ENCODE data around the gene RFFL.
A peak's percentile ranks its signal among the peaks of the same experiment; 100 is the strongest.
"Not testable (repeated sequence)": the region's sequence is repeated elsewhere in the genome, so short reads cannot be mapped to it uniquely, and the experiment has no call there.

Gene RFFL

DNA sequence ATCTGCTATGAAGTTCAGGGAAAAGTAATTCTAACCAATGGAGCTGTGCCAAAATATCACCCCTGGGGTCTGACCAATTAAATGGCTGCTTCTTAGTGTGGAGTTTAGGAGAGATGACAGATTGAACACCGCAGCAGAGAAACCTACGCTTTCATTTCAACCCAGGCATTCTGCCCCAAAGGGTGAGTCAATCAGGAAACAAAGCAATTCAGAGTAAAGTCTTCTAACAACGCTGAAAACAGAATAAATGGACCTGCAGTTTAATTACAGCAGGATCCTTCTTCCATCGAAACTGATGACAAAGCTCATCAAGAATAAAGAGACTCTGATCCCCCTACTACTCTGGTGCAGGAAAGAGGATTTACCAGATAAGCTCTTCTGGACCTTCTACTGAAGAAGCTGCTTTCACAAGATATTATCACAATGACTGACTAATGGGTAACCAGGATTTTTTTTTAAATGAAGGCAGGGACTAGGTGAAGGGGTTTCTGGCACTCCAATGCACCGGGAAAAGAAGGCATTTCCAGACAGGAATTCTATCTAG is 16.7 kb downstream of the RFFL start:
- DNase-seq, result no peak

DNA sequence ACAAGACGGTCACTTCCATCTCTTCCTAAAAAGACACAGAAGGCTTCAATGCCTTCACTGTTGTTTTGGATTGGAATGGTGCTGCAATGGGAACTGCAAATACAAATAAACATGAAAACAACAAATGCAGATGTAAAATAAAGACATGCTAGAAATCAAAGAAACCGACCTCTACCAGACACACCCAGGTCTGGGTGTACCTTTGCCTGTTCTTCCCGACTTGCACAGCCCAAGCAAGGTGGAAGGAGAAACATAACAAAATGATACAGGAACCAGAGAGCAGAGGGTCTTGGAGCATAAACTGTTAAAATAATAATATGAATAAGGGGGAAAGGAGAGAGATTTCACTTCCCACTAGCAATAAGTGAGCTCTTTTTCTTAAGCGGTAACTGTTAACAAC is 17.3 kb downstream of the RFFL start:
- DNase-seq, result no peak

DNA sequence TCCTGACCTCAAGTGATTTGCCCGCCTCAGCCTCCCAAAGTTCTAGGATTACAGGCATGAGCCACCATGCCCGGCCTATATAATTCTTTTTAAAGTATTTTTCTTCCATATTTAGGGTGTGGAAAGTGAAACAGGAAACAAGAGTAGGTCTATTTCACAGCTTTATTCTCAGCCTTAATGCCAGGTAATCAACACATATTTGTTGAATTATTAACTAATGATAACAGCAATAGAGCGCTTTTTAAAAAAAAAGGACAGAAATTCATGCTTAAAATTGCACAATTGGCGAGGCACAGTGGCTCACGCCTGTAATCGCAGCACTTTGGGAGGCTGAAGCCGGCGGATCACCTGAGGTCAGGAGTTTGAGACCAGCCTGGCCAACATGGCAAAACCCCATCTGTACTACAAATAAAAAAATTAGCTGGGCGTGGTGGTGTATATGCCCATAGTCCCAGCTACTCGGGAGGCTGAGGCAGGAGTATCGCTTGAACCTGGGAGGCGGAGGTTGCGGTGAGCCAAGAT is 18.0 kb downstream of the RFFL start:
- DNase-seq, result not testable (repeated sequence)

DNA sequence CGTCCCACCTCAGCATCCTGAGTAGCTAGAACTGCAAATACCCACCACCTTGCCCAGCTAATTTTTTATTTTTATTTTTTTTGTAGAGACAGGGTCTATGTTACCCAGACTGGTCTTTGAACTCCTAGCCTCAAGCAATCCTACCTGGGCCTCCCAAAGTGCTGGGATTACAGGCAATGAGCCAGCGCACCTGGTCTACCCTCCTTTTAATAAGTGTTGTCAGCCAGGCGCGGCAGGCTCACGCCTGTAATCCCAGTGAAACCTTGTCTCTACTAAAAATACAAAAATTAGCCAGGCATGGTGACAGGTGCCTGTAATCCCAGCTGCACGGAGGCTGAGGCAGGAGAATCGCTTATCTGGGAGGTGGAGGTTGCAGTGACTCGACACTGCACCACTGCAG is 19.3 kb downstream of the RFFL start:
- no peak for DNase-seq

DNA sequence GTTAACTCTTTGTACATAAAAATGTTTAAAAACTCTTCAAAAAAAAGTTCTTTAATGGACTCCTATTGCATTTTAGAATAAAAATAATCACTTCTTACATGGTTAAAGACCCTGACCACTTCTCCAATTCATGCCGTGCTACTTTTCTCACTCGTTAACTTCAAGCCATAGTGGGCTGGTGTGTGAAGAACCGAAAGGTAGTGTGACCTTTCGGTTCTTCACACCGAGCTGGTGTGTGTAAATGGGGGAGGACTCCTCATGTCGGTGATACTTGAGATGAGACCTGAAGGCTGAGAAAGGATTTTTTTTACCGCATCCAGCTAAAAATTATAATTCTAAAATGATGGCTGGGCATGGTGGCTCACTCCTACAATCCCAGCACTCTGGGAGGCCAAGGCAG is 22.1 kb downstream of the RFFL start:
- DNase-seq, result no peak

DNA sequence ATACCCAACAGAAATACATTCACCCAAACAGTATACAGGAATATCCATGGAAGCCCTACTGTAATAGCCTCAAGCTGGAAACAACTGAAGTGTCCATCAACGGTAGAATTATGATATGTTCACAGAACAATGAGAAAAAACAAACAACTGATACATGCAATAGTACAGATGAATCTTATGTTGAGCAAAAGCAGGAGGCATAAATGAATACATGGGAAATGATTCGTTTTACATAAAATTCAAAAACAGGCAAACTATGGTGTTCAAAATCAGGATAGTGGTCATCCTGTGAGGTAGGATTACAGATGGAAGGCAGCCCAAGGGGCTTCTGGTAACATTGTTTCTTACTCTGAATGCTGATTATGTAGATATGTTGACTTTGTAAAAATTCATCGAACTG is 25.1 kb downstream of the RFFL start:
- DNase-seq, result no peak

DNA sequence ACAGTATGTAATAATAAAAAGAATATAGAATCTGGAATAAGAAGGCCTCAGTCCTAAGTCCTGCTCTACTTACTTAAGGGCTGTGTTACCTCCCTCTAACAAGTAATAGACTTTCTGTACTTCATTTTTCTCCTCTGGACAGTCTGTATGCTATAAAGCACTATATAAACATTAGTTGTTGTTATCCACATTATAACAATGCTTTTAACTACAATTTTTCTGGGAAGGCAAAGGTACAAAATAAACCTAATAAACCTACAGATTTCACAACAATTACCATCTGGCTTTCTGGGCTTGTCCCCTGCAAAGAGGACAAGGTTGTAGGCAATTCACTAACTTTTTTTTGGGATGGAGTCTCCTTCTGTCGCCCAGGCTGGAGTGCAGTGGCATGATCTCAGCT is 32.7 kb downstream of the RFFL start:
- no peak for DNase-seq

DNA sequence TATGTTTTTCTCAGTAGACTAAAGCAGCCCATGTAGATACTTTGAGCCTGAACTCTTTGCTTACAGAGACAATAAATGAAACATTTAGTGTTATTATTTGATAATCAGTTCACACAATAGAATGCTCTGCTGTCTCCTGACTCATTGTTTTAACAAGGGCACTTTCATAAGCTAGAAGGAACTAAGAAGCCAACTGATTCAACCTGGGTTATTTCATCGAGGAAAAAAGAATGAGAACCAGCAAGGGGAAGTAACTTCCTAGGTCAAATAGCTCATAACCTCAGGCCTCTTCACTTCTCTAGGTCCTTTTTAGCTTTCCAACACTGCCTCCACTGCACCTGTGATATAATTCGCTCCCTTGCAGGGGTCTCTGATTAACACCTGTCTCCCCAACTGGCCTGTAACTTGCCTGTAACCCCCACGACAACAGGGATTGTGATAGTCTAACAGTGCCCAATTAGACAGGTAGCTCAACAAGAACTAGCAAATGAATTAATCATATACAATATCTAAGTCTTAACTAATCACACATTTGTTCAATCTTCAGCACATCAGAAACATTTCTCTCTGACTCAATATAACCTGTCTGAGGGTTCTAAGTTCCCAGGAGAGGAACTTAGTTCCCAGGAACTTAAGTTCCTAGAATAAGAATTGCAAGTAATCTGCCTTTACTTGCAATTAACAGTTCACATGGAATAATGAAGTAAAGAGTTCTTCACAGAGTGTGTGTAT is 34.8 kb downstream of the RFFL start:
- no peak for DNase-seq

DNA sequence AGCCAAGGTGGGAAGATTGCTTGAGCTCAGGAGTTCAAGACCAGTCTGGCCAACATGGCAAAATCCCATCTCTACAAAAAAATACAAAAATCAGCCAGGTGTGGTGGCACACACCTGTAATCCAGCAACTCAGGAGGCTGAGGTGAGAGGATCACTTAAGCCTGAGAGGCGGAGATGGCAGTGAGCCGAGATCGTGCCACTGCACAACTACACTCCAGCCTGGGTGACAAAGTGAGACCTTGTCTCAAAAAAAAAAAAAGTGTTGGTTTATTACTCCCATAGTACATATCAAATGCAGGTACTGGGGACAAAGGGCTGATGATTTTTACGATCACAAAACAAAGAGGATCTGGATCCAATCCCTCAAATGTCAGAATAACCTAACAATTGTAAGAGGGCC is 35.4 kb downstream of the RFFL start:
- not testable (repeated sequence) for DNase-seq

DNA sequence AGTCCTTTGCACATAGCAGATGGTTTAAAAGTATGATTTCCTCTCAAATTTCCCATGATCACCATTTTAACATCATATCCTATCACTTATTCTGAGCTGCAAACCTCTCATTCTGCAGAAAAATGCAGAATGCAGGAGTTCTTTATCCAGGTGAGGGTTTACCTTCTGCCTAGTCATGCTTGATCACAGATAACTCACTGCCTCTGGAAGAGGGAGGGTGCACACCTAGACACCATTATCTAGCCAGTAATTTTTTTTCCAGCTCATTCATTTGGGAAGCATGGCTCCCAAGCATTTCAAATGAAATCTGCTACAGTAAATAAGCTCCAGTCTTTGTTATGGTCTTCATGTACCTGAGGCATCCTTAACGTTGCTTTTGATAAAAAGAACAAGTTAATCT is 38.0 kb downstream of the RFFL start:
- no peak for DNase-seq

DNA sequence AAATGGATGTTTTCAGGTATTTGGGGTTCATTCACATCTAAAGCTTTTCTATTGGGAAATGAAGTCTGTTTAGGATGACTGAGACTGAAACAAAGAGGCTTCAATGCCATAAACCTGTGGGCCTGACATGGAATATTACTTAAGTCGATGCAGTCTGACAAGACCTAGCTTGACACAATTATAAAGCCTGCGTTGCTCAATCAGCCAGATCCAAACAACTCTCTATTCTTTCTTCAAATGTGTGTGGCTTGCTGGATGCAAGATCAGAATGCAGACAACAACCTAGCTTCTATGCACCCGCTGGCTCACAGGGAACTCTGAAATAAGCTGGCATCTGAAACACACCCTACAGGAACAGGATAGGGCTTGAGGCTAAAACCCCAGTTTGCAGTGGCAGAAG is 40.0 kb downstream of the RFFL start:
- DNase-seq, result no peak

DNA sequence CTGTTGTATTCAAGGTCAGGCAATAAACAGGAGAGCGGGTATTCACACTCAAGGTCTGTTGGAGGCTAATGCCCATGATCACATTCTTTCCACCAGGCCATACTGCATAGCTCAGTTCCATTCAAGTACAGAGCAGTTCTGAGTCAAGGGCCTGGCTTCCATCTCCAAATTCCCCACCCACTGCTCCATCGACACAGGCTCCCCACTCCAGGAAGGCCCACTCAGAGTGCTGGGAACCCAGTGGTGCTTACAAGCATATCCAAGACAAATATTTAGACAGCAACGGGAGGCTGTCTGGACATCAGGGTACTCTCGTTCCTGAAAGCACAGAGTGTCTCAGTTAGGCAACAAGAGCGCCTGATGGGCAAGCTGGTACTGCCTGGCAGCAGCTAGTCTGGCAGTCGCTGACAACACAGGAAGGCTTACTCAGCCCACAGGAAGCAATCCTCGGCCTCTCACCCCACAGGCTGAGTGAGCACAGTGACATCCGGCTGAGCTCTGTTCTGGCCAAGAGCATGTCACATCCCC is 40.9 kb downstream of the RFFL start:
- peak; percentile 43 for DNase-seq

DNA sequence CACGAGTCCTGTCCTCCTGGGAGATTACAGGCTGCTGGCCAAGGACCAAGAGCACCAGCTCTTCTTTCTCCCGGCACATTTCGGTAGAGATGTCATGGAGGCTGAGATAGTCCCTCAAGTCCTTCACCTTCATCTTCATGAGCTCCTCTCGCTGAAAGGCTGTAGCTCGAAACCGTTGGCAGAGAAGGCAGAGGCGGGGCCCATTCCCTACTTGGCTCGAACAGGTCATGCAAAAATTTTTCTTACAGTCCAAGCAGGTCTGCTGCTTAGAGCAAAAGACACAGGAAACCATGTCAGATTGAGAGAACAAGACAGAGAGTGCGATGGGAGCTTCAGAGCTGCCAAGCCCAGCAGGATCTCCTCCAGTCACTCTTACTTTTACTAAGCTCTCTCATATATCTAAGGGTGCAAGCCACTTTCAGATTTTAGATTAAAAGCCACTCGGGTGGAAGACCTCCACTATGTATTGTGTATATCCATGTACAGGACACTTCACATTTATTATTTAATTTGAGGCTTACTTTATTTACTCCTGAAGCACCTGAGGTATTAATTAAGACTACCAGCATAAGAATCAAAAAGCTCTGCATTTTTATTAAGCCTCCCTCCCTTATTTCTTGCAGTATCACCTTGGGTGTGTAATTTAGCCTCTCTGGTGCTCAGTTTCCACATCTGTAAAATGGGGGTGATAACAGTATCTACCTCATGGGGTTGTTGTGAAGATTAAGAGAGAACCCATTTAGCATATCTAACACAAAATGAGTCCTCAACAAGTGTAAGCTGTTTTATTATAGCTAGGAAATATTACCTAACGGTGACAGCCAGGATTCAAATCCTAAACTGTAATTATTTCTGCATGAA is 41.8 kb downstream of the RFFL start:
- no peak for DNase-seq

DNA sequence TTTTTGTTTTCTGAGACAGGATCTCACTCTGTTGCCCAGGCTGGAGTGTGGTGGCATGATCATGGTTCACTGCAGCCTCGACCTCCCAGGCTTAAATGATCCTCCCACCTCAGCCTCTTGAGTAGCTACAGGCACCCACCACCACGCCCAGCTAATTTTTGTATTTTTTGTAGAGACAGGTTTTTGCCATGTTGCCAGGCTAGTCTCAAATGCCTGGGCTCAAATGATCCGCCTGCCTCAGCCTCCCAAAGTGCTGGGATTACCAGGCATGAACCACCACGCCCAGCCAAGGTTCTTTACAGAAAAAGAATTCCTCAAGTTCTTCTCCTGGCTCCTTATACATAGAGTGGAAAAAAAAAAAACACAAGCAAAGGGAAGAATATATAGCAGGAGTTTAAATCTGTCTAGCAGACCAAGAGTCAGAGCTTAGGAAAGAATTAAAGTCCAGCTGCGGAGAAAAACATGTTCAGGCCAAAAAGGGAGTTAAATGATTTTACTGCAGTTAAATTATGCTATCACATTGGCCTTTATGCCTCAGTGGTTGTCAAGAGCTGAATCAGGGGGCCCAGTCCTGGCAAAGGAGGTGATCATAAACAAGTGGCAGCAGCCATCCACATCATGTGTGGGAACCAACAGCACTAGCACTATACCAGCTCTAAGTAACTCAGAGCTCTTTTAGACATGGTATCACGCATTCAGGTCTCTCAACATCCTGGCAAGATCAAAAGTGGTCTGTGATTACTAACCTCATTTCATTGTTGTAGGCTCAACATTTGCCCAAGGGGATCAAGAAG is 43.9 kb downstream of the RFFL start:
- DNase-seq, result no peak

DNA sequence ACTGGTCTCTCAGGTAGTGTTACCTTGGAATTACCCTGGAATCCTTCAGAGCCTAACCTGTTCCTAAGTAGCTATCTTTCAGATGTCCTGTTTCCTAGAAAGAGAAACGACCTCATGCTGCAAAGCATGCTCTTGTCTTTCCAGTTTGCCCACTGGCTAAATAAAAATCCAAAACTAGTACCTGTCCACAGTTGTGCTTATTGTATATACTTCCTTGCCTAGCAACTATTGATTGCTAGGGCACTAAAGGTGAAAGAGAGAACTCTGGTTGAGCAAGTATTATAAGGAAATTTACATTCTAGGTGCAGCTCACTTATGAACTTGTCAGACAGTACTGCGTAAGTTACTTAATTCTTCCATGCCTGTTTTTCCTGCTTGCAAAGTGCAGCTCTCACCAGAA is 44.7 kb downstream of the RFFL start:
- DNase-seq, result no peak

DNA sequence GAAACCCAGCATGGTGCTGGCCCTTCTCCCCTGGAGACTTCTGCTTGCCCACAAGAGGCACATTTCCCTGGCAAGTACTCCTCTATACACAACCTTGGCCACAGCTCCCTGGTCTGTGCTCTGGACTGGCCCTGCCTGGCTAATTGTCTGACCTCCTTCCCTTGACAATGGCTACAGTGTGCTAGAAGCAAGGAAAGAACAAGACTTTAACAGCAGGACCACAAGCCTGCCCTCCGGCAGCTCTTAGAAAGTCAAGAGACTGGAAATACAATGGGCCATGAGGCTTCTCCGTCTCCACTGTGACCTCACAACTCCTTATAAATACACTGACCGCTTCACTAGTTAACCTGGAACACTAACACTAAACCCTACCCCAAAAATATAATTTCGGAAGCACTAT is 46.5 kb downstream of the RFFL start:
- DNase-seq, result no peak

DNA sequence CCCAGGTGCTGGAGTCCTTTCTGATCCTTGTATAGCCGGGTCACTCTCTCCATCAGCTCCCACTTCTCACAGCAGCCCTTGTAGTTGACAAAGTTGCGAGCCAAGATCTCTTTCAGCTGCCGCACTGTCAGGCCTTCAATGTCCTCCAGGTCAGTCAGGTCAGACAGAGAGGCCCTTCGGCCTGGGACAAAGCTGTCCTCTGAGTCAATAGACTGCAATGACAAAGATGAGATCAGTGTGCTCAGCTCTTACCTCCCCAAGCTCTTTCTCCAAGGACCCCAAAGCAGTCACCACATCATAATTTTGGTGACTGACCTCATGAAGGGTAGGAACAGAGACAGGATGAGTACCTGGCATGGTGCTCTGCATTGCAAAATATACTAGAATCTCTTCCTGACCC is 47.1 kb downstream of the RFFL start:
- no peak for DNase-seq

DNA sequence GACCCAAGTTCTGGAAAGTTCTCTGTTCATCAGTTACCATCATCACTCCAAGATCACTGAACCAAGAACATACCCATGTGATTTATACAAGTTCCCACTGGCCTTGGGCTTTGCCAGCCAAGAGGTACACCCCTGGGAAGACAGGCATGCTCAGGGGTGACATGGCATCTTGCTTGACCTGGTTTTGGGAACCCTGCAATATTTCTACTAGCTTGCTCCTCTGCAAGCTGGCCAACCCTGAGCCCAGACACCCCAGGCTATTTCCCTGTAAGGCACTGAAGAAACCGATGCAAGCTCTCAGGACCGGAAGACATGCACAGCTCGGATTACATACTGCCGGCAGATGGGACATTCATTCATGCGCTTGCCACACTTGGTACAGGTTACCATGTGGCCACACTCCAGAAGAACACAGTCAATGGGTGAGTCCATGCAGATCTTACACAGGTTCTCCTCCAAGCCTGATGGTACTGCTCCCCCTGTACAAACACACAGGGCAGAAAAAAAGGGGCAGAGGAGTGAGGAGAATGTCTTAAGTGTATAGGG is 51.8 kb downstream of the RFFL start:
- DNase-seq, result no peak

DNA sequence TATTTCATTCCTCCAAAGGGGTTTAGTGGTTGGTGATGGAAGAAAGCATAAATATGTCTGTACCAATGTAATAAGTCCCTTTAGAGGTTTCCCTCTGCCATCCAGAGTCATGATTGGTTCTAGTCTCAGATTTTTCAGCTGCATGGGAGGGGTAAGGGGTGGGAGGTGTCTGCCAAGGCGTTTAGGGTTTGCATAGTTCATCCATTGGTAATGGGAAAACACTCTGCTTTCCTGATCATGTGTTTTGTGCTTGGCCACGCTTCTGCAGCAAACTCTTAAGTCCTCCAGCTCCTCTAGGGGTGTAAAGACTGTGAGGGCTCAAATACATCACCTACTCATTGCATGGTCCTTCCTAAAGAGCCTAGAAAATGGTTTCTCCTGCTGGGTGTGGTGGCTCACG is 53.4 kb downstream of the RFFL start:
- DNase-seq, result no peak

DNA sequence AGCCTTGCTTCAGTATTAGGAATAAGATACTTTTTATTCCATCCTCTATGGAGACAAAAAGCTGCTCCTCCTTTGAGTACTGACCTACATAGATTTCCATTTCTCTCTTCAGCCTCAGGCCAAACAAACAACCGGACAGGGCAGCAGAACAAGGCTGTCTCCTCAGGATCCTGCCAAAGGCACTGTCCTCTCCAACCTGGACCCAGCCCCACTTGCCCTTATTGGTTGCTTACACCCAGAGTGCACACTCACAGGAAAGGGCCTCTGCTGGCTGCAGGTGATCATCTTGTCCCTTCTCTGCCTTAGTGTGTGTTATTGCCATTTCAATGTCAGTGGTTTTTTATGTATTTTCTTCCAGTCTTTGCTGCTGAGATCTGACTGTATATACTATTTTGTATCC is 56.5 kb downstream of the RFFL start:
- no peak for DNase-seq

DNA sequence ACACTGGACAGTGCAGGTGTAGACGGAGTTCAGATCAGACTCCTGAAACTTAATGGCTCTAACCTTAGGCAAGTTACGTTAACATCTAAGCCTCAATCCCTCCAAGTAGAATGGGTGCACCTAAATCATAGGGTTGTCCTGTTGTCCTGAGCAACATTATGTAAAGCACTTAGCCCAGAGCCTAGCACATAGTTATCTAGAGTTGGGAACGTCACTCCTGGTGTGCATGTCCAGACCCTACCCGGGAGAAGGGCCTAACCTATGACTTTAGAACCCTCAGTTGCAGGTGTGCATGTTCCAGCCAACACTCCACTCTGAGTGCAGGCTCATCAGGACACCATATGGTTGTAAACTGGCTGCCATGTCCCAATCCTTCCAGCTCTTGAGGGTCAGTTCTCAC is 57.2 kb downstream of the RFFL start:
- DNase-seq, result no peak

DNA sequence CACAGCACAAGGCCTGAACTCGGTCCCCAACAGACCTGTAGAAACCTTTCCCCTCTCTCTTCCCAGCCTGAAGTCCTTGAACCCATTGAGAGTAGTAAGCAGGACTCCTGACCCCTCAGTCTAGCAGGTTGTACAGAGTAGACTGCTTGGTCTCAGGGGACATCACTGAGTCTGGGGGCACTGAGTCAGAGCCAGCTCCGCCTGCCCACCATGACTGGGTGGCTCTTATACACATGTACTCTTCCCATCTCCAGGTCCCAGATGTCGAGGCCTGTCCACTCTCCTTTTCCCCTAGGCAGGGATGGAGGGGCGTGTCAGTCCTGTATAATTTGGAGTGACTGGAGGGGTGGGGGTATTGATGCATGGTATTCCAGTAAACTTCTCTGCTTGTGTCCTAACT is 59.7 kb downstream of the RFFL start:
- no peak for DNase-seq

All from GF-D8 (cell line).